Measurements from ENCODE around the gene SLC26A1. TPM values are rescaled to one million over a fixed set of nuclear protein-coding genes. Genes with fewer than 3 reads are reported as not detected.
"Not testable (repeated sequence)": the region's sequence is repeated elsewhere in the genome, so short reads cannot be mapped to it uniquely, and the experiment has no call there.

SLC26A1 gene
- total RNA-seq, 8 experiments from 2014 or later: 0.60 to 6.3 (median 2.0) TPM

GRCh38 chr4:1006856-1007255 is 13.7 kb upstream of the SLC26A1 start:
- 66 to 93% (median 76%) methylated on average over 1 to 5 of the region's 5 CpGs; no CpG with 5 or more reads in 1 of the 10 experiments for WGBS, 10 experiments
- Histone ChIP-seq H3K27ac (no peak overlapping the region), H3K4me1 (replicated peaks in 1 of 2) (peaks cover 8 to 30% of the 10 kb centered on the region in 2 donors), H3K4me3 (no peak overlapping the region)
- in situ Hi-C loops (cut with MboI; ENCODE audit: low pct_unique_long_range_greater_than_20kb in 2 of 9, low sequenced_read_pairs in 9 of 9, unreplicated experiment in 9 of 9): no loop called here
- no peak for ATAC-seq (replicated peaks in 6 of 8)

DNA sequence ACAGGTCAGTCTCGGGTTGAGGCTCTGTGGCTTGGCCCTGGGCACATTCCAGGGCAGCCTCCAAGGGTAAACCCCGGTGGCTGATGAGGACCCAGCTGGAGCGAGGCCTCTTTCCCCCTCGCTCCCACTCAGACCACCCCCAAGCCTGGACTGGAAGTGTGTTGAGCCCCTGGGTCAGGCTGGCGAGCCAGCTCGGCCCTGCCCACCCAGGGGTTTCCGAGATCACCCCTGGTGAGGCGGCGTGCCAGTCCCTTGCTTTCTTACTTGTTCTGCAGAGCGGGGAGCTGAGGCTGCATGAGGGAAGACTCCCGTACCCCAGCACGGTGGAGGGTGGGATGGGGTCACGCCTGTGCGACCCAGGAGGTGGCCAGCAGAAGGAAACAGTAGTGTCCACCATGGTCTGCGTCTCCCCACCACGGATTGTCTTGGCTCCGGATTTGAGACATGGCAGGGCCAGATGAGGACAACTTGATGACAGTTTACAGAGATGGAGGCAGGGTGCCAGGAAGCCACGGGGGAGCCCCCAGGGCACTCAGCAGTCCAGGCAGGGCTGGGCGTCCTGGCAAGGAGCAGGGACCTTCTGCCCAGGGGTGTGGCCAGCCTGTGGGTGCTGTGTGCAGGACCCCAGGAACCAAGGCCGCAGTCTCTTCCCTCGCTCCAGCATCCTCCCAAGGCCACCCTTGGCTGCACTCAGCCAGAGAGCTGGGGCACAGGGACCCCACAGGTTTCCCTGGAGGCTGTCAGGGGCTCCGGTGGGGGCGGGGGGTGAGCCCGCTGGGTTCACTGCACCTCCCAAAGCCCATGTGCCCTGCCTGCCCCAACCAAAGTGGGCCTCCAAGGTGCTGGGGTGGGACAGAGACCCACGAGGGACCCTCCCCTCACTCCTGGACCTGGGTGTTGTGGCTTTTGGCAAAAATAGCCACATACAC is 11.6 kb upstream of the SLC26A1 start:
- ATAC-seq (replicated peaks in 6 of 8): no peak
- in situ Hi-C loops (cut with MboI; ENCODE audit: low pct_unique_long_range_greater_than_20kb in 2 of 9, low sequenced_read_pairs in 9 of 9, unreplicated experiment in 9 of 9): no loop called here
- Histone ChIP-seq H3K27ac (no peak overlapping the region), H3K4me3 (no peak overlapping the region), H3K4me1 (replicated peaks in 1 of 2) (peaks cover 5 to 18% of the 10 kb centered on the region in 2 donors)
- WGBS, 10 experiments: 59 to 100% (median 76%) methylated on average over 1 to 11 of the region's 25 CpGs; no CpG with 5 or more reads in 4 of the 10 experiments

DNA sequence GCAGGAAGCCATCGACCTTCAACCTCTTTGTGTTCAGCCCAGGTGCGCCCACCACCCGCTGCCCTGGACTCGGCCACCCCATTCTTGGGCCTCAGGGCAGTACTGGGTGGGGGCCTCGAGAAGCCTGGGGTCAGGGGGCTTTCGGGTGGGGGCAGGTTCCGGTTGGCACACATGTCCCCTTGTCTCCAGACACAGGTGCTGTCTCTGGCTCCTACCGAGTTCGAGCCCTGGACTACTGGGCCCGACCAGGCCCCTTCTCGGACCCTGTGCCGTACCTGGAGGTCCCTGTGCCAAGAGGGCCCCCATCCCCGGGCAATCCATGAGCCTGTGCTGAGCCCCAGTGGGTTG is 10.8 kb upstream of the SLC26A1 start:
- Histone ChIP-seq H3K27ac (no peak overlapping the region), H3K4me3 (no peak overlapping the region), H3K4me1 (replicated peaks in 1 of 2) (peaks cover 3 to 14% of the 10 kb centered on the region in 2 donors)
- in situ Hi-C loops (cut with MboI; ENCODE audit: low pct_unique_long_range_greater_than_20kb in 2 of 9, low sequenced_read_pairs in 9 of 9, unreplicated experiment in 9 of 9): no loop called here
- ATAC-seq (replicated peaks in 6 of 8): no peak
- 27 to 60% methylated on average over 1 to 3 of the region's 13 CpGs; no CpG with 5 or more reads in 8 of the 10 experiments for WGBS, 10 experiments

DNA sequence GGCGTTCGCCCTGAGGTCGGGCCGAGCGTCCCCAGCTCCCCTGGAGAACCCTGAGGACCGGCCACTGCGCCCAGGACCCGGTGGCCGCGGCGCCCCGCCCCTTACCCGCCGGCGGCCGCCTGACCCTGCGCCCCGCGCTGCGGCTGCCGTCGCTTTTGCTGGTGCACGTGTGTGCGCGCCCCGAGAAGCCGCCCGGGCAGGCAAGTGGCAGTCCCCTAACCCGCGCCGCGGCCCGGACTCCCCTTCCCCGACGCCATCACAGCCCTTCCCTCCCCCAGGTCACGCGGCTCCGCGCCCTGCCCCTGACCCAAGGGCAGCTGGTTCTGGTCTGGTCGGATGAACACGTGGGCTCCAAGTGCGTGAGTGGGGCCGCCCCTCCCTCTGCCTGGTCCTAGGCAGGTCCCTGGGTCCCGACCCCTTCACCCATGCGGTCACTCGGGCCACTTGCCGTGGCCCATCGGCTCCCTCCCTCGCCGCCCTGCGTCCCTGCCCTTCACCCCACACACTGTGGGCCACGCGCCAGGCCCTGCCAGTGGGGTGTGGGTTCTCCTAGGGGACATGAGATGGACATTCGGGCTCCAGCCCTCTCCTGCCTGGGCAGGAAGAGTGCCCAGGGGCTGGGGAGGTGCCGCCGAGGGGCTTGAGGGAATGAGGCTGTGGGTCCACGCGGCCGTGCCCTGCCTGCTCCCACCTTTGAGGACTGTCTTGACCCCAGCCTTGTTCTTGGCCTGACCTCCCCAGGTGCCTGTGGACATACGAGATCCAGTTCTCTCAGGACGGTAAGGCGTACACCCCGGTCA is 10.3 kb upstream of the SLC26A1 start:
- peak in 5 of 8 experiments; percentile 5 to 57 (median 45) for ATAC-seq (replicated peaks in 6 of 8)
- peak overlapping the region in 2 of 5 donors; percentile 17 to 25 for H3K4me3 ChIP-seq
- peaks cover 0 to 11% of the 10 kb centered on the region in 2 donors for H3K4me1 ChIP-seq (replicated peaks in 1 of 2)
- no peak overlapping the region for H3K27ac ChIP-seq
- in situ Hi-C loops (cut with MboI; ENCODE audit: low pct_unique_long_range_greater_than_20kb in 2 of 9, low sequenced_read_pairs in 9 of 9, unreplicated experiment in 9 of 9): no loop called here
- WGBS, 10 experiments: 75 to 100% (median 80%) methylated on average over 1 to 4 of the region's 63 CpGs; no CpG with 5 or more reads in 7 of the 10 experiments

DNA sequence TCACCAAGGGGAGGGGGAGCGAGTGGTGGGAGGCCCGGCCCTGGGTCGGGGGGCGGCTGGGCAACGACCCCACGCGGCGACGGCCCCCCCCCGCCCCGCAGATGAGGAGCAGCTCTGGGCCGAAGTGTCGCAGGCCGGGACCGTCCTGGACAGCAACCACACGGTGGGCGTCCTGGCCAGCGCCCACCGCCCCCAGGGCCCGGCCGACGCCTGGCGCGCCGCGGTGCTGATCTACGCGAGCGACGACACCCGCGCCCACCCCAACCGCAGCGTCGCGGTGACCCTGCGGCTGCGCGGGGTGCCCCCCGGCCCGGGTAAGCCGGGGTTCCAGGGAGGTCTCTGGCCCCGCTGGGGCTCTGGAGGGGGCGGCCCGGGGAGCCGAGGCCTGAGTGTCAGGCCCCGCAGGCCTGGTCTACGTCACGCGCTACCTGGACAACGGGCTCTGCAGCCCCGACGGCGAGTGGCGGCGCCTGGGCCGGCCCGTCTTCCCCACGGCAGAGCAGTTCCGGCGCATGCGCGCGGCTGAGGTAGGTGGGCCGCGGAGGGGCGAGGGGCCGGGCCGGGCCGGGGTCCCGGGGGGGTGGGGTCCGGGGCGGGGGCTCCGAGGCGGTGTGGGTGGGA is 9.5 kb upstream of the SLC26A1 start:
- peak in 7 of 8 experiments; percentile 8 to 66 (median 45) for ATAC-seq (replicated peaks in 6 of 8)
- in situ Hi-C loops (cut with MboI; ENCODE audit: low pct_unique_long_range_greater_than_20kb in 2 of 9, low sequenced_read_pairs in 9 of 9, unreplicated experiment in 9 of 9): no loop called here
- Histone ChIP-seq H3K27ac (no peak overlapping the region), H3K4me3 (peak overlapping the region in 2 of 5 donors; percentile 17 to 25), H3K4me1 (replicated peaks in 1 of 2) (peaks cover 0 to 11% of the 10 kb centered on the region in 2 donors)
- 0% methylated on average over 2 of the region's 75 CpGs; no CpG with 5 or more reads in 9 of the 10 experiments for WGBS, 10 experiments

DNA sequence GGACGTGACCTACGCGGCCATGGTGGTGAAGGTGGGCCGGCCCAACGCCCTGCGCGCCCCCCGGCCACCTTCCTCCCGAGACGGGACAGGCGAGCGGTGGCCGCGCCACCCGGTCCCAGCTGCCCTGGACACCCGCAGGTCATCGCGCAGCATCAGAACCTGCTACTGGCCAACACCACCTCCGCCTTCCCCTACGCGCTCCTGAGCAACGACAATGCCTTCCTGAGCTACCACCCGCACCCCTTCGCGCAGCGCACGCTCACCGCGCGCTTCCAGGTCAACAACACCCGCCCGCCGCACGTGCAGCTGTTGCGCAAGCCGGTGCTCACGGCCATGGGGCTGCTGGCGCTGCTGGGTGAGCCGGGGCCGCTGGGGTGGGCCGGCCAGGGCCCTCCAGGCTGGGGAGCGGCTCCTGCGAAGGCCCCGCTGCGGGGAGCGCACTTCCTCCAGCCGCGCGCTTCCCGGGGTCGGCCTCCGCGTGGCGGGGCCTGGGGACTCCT is 9.0 kb upstream of the SLC26A1 start:
- Histone ChIP-seq H3K27ac (no peak overlapping the region), H3K4me3 (peak overlapping the region in 2 of 5 donors; percentile 17 to 25), H3K4me1 (replicated peaks in 1 of 2) (peaks cover 2 to 13% of the 10 kb centered on the region in 2 donors)
- peak; percentile 9 to 70 (median 48) for ATAC-seq (replicated peaks in 6 of 8)
- in situ Hi-C loops (cut with MboI; ENCODE audit: low pct_unique_long_range_greater_than_20kb in 2 of 9, low sequenced_read_pairs in 9 of 9, unreplicated experiment in 9 of 9): no loop called here
- WGBS, 10 experiments: 0% methylated on average over 2 to 9 of the region's 54 CpGs; no CpG with 5 or more reads in 8 of the 10 experiments

- no peak for ATAC-seq (replicated peaks in 6 of 8)
- 0% methylated on average over 1 of the region's 48 CpGs; no CpG with 5 or more reads in 9 of the 10 experiments for WGBS, 10 experiments
- Histone ChIP-seq H3K4me3 (peak overlapping the region in 1 of 5 donors; percentile 25), H3K27ac (no peak overlapping the region), H3K4me1 (replicated peaks in 1 of 2) (peaks cover 2 to 13% of the 10 kb centered on the region in 2 donors)
- in situ Hi-C loops (cut with MboI; ENCODE audit: low pct_unique_long_range_greater_than_20kb in 2 of 9, low sequenced_read_pairs in 9 of 9, unreplicated experiment in 9 of 9): no loop called here
Measured at GRCh38 chr4:1001561-1002130, 8.4 kb upstream of the SLC26A1 start.

DNA sequence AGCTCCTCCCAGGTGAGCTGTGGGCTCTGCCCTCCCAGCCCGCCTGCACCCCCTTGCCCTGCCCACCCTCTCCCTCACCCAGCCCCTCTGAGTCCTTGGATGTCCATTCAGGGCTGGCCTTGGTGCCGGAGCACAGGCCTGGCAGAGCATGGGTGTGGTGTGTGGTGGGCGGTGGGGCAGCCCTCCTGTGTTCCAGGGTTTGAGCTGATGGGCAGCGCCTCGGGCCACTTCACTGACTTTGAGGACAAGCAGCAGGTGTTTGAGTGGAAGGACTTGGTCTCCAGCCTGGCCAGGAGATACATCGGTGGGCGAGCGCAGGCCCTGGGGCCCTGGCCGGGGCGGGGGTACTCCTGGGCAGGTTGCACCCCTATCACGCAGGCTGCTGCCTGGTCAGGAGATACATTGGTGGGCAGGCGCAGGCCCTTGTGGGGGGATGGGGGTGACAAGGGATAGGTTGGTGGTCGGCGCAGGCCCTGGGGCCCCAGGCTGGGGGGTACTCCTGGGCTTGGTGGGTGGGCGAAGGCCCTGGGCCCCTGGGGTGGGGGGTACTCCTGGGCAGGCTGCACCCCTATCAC is 7.6 kb upstream of the SLC26A1 start:
- Histone ChIP-seq H3K4me3 (no peak overlapping the region), H3K27ac (no peak overlapping the region), H3K4me1 (replicated peaks in 1 of 2) (peaks cover 2 to 13% of the 10 kb centered on the region in 2 donors)
- no peak for ATAC-seq (replicated peaks in 6 of 8)
- in situ Hi-C loops (cut with MboI; ENCODE audit: low pct_unique_long_range_greater_than_20kb in 2 of 9, low sequenced_read_pairs in 9 of 9, unreplicated experiment in 9 of 9): no loop called here
- 81% methylated on average over 3 of the region's 15 CpGs; no CpG with 5 or more reads in 9 of the 10 experiments for WGBS, 10 experiments

- no peak overlapping the region for H3K27ac ChIP-seq
- no peak overlapping the region for H3K4me3 ChIP-seq
- ATAC-seq (replicated peaks in 6 of 8): no peak
- WGBS, 10 experiments: 0 to 74% (median 69%) methylated on average over 1 to 3 of the region's 18 CpGs; no CpG with 5 or more reads in 7 of the 10 experiments
- in situ Hi-C loops (cut with MboI; ENCODE audit: low pct_unique_long_range_greater_than_20kb in 2 of 9, low sequenced_read_pairs in 9 of 9, unreplicated experiment in 9 of 9): no loop called here
- peaks cover 2 to 13% of the 10 kb centered on the region in 2 donors for H3K4me1 ChIP-seq (replicated peaks in 1 of 2)
Measured at GRCh38 chr4:999882-1000425, 6.8 kb upstream of the SLC26A1 start.

GRCh38 chr4:999240-999863 is 6.1 kb upstream of the SLC26A1 start:
- in situ Hi-C loops (cut with MboI; ENCODE audit: low pct_unique_long_range_greater_than_20kb in 2 of 9, low sequenced_read_pairs in 9 of 9, unreplicated experiment in 9 of 9); H3K4me3 ChIP-seq; H3K27ac ChIP-seq; ATAC-seq (replicated peaks in 6 of 8): not testable (repeated sequence)
- peaks cover 2 to 13% of the 10 kb centered on the region in 2 donors for H3K4me1 ChIP-seq (replicated peaks in 1 of 2)
- 0 to 65% (median 60%) methylated on average over 1 to 10 of the region's 21 CpGs; no CpG with 5 or more reads in 5 of the 10 experiments for WGBS, 10 experiments

GRCh38 chr4:998096-998691 is 5.0 kb upstream of the SLC26A1 start:
- WGBS, 10 experiments: 34 to 63% methylated on average over 4 to 8 of the region's 12 CpGs; no CpG with 5 or more reads in 8 of the 10 experiments
- peaks cover 5 to 13% of the 10 kb centered on the region in 2 donors for H3K4me1 ChIP-seq (replicated peaks in 1 of 2)
- H3K4me3 ChIP-seq: no peak overlapping the region
- ATAC-seq (replicated peaks in 6 of 8): peak in 2 of 8 experiments; percentile 2 to 5
- in situ Hi-C loops (cut with MboI; ENCODE audit: low pct_unique_long_range_greater_than_20kb in 2 of 9, low sequenced_read_pairs in 9 of 9, unreplicated experiment in 9 of 9): no loop called here
- H3K27ac ChIP-seq: no peak overlapping the region

All from motor neuron (in vitro differentiated cells).